GM12875 (cell line): Measurements from ENCODE around the gene RAB3B.
A peak's percentile ranks its signal among the peaks of the same experiment; 100 is the strongest.

Experiments used
- H3K4me3 ChIP-seq: one replicate; pipeline ENCODE4 v1.5.1; 2011; ENCODE audit warnings: low read depth, low read length, control low read depth
- TF ChIP-seq, protein P1 (sequence below): IDR thresholded peaks from 2 replicates; pipeline ENCODE4 v1.5.1; 2011; ENCODE audit warnings: low read depth, mild to moderate bottlenecking, control low read depth, inconsistent platforms, low read length, moderate library complexity, borderline replicate concordance; ENCODE audit not compliant: insufficient read depth

The RAB3B gene, protein sequence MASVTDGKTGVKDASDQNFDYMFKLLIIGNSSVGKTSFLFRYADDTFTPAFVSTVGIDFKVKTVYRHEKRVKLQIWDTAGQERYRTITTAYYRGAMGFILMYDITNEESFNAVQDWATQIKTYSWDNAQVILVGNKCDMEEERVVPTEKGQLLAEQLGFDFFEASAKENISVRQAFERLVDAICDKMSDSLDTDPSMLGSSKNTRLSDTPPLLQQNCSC

DNA sequence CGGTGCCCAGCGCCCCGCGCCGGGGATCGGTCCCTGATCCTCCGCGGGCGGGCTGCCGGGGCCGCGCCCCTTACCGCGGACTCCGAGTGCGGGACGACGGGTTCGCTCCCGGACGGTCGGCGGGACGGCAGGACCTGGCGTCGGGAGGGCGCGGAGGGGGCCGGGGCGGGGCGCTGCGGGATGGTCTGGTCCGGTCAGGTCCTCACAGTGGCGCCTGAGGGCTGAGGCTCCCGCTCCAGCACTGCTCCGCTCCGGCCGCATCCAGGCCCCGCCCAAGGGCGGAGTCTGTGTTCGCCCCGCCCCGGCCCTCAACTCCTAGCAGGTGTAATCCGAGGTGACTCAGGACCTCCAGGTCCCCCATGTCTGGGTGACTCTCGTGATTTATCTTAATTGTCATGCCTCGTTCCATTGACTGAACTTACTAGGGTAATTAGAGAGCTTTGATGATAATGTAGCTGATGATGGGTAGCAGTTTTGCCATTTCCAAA, at the start of gene RAB3B:
Gene RAB3B, minus strand, starts transcription at position 223 of the 488 bp plus-strand sequence. CDS start 13,583 bp downstream, outside the sequence.
- H3K4me3 ChIP-seq, result peak within 1 kb of the TSS; percentile 41
- TF ChIP-seq, protein P1, sequence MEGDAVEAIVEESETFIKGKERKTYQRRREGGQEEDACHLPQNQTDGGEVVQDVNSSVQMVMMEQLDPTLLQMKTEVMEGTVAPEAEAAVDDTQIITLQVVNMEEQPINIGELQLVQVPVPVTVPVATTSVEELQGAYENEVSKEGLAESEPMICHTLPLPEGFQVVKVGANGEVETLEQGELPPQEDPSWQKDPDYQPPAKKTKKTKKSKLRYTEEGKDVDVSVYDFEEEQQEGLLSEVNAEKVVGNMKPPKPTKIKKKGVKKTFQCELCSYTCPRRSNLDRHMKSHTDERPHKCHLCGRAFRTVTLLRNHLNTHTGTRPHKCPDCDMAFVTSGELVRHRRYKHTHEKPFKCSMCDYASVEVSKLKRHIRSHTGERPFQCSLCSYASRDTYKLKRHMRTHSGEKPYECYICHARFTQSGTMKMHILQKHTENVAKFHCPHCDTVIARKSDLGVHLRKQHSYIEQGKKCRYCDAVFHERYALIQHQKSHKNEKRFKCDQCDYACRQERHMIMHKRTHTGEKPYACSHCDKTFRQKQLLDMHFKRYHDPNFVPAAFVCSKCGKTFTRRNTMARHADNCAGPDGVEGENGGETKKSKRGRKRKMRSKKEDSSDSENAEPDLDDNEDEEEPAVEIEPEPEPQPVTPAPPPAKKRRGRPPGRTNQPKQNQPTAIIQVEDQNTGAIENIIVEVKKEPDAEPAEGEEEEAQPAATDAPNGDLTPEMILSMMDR, result no peak

GRCh38 chr1:52037909-52038308, 47.4 kb upstream of the RAB3B start:
- TF ChIP-seq, protein P1, result no peak
- H3K4me3 ChIP-seq, result no peak overlapping the region

DNA sequence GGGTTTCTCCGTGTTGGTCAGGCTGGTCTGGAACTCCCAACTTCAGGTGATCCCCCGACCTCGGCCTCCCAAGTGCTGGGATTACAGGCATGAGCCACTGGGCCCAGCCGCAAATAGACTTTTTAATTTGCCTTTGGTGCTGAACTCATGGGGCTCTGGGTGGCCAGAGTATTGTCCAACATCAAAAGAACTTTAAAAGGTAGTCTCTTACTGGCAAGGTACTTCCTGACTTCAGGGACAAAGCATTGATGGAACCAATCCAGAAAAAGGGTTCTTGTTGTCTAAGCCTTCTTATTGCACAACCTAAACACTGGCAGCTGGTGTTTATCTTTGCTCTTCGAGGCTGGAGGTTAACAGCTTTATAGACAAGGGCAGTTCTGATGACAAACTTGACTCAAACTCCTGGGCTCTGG, 46.9 kb upstream of the RAB3B start:
- TF ChIP-seq, protein P1, result no peak
- H3K4me3 ChIP-seq, result no peak overlapping the region

DNA sequence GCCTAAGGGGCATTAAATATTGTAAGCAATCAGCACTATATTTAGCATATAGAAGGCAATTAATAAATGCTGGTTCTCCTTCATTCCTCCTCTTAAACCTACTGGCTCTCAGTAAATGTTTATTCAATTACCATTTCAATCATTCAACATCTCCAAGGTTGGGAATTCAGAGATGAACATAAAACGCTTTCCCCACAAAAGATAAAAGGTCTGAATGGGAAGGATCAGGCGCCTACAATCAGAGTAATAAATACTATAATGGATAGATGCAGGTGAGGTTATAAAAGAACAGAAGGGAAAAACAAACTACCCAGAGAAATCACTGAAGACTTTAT, 43.5 kb upstream of the RAB3B start:
- H3K4me3 ChIP-seq, result no peak overlapping the region
- TF ChIP-seq, protein P1, result no peak

- TF ChIP-seq, protein P1, result no peak
- peak within 1 kb of the TSS; percentile 70 for H3K4me3 ChIP-seq
Observed at GRCh38 chr1:52033190-52034049, 42.9 kb upstream of the RAB3B start, which contains the start of gene KTI12. TSS of gene KTI12 (minus strand) at chr1:52033810. CDS start at chr1:52033761, 49 bp downstream.

DNA sequence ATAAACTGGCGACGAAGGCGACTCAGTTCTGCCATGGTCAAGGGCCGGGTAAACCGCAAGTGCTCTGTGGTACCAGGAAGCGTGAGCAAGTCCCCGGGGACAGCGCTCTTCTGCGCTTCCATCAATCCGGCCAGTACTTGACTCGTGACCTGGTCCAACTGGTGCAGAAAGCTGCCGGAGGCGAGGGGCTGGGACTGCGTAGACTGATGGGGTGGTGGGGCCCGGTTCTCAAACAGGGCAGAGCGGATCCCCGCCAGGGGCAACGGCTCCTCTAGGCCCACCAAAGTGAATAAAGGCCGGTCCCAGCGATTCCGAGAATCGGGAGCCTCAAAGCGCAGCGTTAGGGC, 42.3 kb upstream of the RAB3B start:
- TF ChIP-seq, protein P1, result no peak
- H3K4me3 ChIP-seq, result peak overlapping the region; percentile 70
